SU-DHL-6 (cell line): ENCODE results near the gene PLEKHA7.
A peak's percentile ranks its signal among the peaks of the same experiment; 100 is the strongest.

ENCODE experiments used
- H2AFZ ChIP-seq: fragments of 200-600 bp; sonication (generic); 2 replicates; pipeline ENCODE4 v1.6.1; 2014; ENCODE audit warnings: low read depth, mild to moderate bottlenecking, moderate library complexity, mixed read lengths, antibody characterized with exemption, low read length; ENCODE audit not compliant: severe bottlenecking
- H3F3A ChIP-seq: fragments of 200-600 bp; shearing (Covaris generic); 2 replicates; pipeline ENCODE4 v1.6.0; 2016; ENCODE audit warnings: antibody characterized with exemption, mild to moderate bottlenecking; ENCODE audit not compliant: insufficient read depth
- H3K27ac ChIP-seq: fragments of 200-600 bp; sonication (generic); 2 replicates; pipeline ENCODE4 v1.5.1; 2016; ENCODE audit warnings: low read depth, mild to moderate bottlenecking, low read length, moderate library complexity, mixed read lengths
- H3K27me3 ChIP-seq: fragments of 200-600 bp; sonication (generic), shearing (Covaris generic); 2 replicates; pipeline ENCODE4 v1.6.0; 2014; ENCODE audit warnings: mild to moderate bottlenecking, low read length
- H3K36me3 ChIP-seq: fragments of 200-600 bp; sonication (generic); 2 replicates; pipeline ENCODE4 v1.6.1; 2014; ENCODE audit warnings: mild to moderate bottlenecking, low read length, mixed read lengths
- H3K4me2 ChIP-seq: fragments of 300-600, 200-600 bp; shearing (Covaris generic), sonication (generic); 2 replicates; pipeline ENCODE4 v1.6.0; 2014; ENCODE audit warnings: low read length, low read depth, mild to moderate bottlenecking; ENCODE audit not compliant: poor library complexity, severe bottlenecking
- H3K4me3 ChIP-seq: fragments of 200-600 bp; sonication (generic); 2 replicates; pipeline ENCODE4 v1.5.1; 2014; ENCODE audit warnings: antibody characterized with exemption, low read length, mild to moderate bottlenecking, mixed read lengths; ENCODE audit not compliant: insufficient read depth, poor library complexity, severe bottlenecking
- H3K79me2 ChIP-seq: fragments of 200-600 bp; sonication (generic); 2 replicates; pipeline ENCODE4 v1.6.1; 2014; ENCODE audit warnings: mild to moderate bottlenecking, low read length, moderate library complexity; ENCODE audit not compliant: insufficient read depth
- H3K9ac ChIP-seq: fragments of 200-600 bp; sonication (generic); 2 replicates; pipeline ENCODE4 v1.7.0; 2014; ENCODE audit warnings: mild to moderate bottlenecking, low read length
- H3K9me2 ChIP-seq: fragments of 200-600 bp; sonication (generic); replicated peaks from 2 replicates; pipeline ENCODE4 v1.6.1; 2014; ENCODE audit warnings: low read length; ENCODE audit not compliant: insufficient read depth
- H3K9me3 ChIP-seq: fragments of 200-600 bp; sonication (generic); 2 replicates; pipeline ENCODE4 v1.6.1; 2014; ENCODE audit warnings: low read length, mixed read lengths; ENCODE audit not compliant: insufficient read depth
- H4K20me1 ChIP-seq: fragments of 200-600 bp; sonication (generic); 2 replicates; pipeline ENCODE4 v1.6.1; 2014; ENCODE audit warnings: low read depth, mild to moderate bottlenecking, antibody characterized with exemption, low read length, moderate library complexity, mixed read lengths
- EZH2phosphoT487 ChIP-seq: fragments of 200-600 bp; sonication (generic), shearing (Covaris generic); conservative IDR thresholded peaks from 2 replicates; pipeline ENCODE4 v1.6.1; 2018; ENCODE audit warnings: mild to moderate bottlenecking, antibody characterized with exemption, low read length, moderate library complexity, mixed read lengths
- TF ChIP-seq, protein P1 (sequence below): fragments of 200-600 bp; sonication (generic); IDR thresholded peaks from one replicate; pipeline ENCODE4 v1.5.1; 2017; ENCODE audit warnings: antibody characterized with exemption, mild to moderate bottlenecking, low read length, moderate library complexity; ENCODE audit not compliant: insufficient read depth, poor library complexity, severe bottlenecking

PLEKHA7 gene

DNA sequence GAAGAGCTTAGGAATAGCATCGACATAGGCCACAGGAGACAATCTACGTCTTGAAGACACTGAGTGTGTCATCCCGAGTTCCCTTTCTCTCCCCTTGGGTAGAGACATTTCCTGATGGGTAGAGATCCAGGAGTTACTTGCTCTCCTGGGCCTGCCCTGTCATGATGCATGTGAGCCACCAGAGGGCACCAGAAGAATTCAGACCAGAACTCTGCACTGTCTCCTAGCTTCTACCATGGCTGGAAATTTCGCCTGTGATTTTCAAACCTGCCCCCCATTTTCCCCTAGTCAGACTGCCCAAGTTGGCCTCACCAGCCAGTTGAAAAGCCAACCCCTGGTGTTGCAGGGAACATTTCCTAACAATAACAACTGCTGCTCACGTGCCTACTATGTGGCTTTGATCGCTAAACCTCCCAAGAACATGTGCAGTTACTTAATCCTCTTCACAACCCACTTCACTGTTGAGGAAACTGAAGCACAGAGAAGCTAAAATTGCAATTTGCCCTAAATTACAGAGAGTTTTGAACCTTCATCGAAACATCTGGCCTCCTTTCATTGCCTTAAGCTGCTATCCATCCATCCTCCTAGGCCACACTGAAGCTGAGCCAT lies 228.6 kb downstream of the PLEKHA7 start:
- Histone ChIP-seq H2AFZ (no peak overlapping the region), H3K9me2 (no peaks in the 10 kb centered on the region), H3K27me3 (no peaks in the 10 kb centered on the region), H3K36me3 (no peaks in the 10 kb centered on the region), H3K4me2 (no peak overlapping the region), H3K27ac (no peak overlapping the region), H3F3A (no peaks in the 10 kb centered on the region), H3K9me3 (no peaks in the 10 kb centered on the region), H3K4me3 (no peak overlapping the region), H4K20me1 (no peaks in the 10 kb centered on the region), H3K9ac (no peak overlapping the region), H3K79me2 (no peaks in the 10 kb centered on the region)
- TF ChIP-seq, protein P1, sequence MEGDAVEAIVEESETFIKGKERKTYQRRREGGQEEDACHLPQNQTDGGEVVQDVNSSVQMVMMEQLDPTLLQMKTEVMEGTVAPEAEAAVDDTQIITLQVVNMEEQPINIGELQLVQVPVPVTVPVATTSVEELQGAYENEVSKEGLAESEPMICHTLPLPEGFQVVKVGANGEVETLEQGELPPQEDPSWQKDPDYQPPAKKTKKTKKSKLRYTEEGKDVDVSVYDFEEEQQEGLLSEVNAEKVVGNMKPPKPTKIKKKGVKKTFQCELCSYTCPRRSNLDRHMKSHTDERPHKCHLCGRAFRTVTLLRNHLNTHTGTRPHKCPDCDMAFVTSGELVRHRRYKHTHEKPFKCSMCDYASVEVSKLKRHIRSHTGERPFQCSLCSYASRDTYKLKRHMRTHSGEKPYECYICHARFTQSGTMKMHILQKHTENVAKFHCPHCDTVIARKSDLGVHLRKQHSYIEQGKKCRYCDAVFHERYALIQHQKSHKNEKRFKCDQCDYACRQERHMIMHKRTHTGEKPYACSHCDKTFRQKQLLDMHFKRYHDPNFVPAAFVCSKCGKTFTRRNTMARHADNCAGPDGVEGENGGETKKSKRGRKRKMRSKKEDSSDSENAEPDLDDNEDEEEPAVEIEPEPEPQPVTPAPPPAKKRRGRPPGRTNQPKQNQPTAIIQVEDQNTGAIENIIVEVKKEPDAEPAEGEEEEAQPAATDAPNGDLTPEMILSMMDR, result peak; percentile 88
- no peak for TF ChIP-seq EZH2phosphoT487

DNA sequence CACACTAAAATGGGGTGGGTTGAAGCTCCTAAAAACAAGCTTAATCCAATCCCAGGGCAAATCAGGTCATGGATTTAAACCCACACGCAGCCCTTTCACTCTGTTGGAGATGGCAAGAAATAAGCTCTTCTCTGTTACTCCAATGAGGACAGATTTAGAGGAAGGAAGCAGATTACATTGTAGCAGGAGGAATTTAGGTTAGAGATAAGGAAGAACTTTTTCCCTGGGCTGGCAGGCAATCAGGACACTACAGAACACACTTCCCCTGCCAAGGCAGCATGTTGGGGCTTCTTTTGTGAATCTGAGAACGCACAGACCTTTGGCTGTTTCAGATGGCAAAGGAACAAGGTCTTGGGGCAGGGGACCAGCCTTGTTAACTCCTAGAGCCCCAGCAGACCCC lies 229.5 kb downstream of the PLEKHA7 start:
- Histone ChIP-seq H3K27me3 (no peaks in the 10 kb centered on the region), H3F3A (no peaks in the 10 kb centered on the region), H2AFZ (no peak overlapping the region), H4K20me1 (no peaks in the 10 kb centered on the region), H3K4me3 (no peak overlapping the region), H3K27ac (no peak overlapping the region), H3K9me2 (no peaks in the 10 kb centered on the region), H3K9me3 (no peaks in the 10 kb centered on the region), H3K36me3 (no peaks in the 10 kb centered on the region), H3K9ac (no peak overlapping the region), H3K4me2 (no peak overlapping the region), H3K79me2 (no peaks in the 10 kb centered on the region)
- no peak for TF ChIP-seq EZH2phosphoT487
- TF ChIP-seq, protein P1, result no peak

DNA sequence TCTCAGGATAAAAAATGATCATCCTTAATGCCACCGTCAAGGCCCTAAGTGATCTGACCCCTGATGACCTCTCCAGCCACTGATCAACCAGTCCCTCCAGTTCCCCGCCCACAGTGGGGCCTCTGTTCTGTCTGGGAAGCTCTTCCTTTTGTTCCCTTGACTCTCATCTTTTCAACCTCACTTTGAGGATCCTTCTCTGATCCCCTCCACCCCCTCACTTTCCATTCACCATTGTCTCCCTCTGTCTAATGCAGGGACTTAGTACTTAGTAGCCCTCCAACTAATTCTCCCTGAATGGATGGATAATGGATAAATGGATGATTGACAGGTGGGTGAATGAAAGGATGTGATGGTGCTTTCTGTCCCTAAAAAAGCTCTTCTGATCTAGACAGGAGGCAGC lies 230.1 kb downstream of the PLEKHA7 start:
- no peaks in the 10 kb centered on the region for H3K9me3 ChIP-seq
- H3F3A ChIP-seq, result no peaks in the 10 kb centered on the region
- H3K4me3 ChIP-seq, result no peak overlapping the region
- H3K9me2 ChIP-seq, result no peaks in the 10 kb centered on the region
- H4K20me1 ChIP-seq, result no peaks in the 10 kb centered on the region
- no peak overlapping the region for H3K4me2 ChIP-seq
- no peak overlapping the region for H3K27ac ChIP-seq
- H3K27me3 ChIP-seq, result no peaks in the 10 kb centered on the region
- H3K36me3 ChIP-seq, result no peaks in the 10 kb centered on the region
- no peak overlapping the region for H3K9ac ChIP-seq
- H2AFZ ChIP-seq, result no peak overlapping the region
- H3K79me2 ChIP-seq, result no peaks in the 10 kb centered on the region
- TF ChIP-seq, protein P1, result no peak
- TF ChIP-seq EZH2phosphoT487, result no peak
